BLaER1 treated with 17β-estradiol and CSF1 and Interleukin-3, amounts not matched to agents 10 nM and 100 nM (cell line): ENCODE results near the gene FICD.

ENCODE experiments used
- H3K27ac ChIP-seq, 11 experiments: shearing (Covaris generic); formaldehyde crosslinking; 2 replicates each; pipeline ENCODE4 v1.8.1; 2022
- H3K27me3 ChIP-seq, 11 experiments: shearing (Covaris generic); formaldehyde crosslinking; 2 replicates each; pipeline ENCODE4 v1.8.1; 2022
- H3K36me3 ChIP-seq, 11 experiments: shearing (Covaris generic); formaldehyde crosslinking; 2 replicates each; pipeline ENCODE4 v1.8.1; 2022
- H3K4me1 ChIP-seq, 10 experiments: shearing (Covaris generic); formaldehyde crosslinking; 2 replicates each; pipeline ENCODE4 v1.8.1; 2022
- H3K4me2 ChIP-seq, 11 experiments: shearing (Covaris generic); formaldehyde crosslinking; 2 replicates each; pipeline ENCODE4 v1.8.1; 2022
- H3K4me3 ChIP-seq, 10 experiments: shearing (Covaris generic); formaldehyde crosslinking; 2 replicates each; pipeline ENCODE4 v1.8.1; 2022
- H3K9ac ChIP-seq, 11 experiments: shearing (Covaris generic); formaldehyde crosslinking; 2 replicates each; pipeline ENCODE4 v1.8.1; 2022
- H3K9me3 ChIP-seq, 11 experiments: shearing (Covaris generic); formaldehyde crosslinking; replicated peaks in 1 of 11; 2 replicates each; pipeline ENCODE4 v1.8.1; 2022
- H4K20me1 ChIP-seq, 11 experiments: shearing (Covaris generic); formaldehyde crosslinking; 2 replicates each; pipeline ENCODE4 v1.8.1; 2022
- Cebpa-rat ChIP-seq, 11 experiments: shearing (Covaris generic); IDR thresholded peaks; 2 replicates each; pipeline ENCODE4 v1.8.1; 2022

The FICD gene

GRCh38 chr12:108560321-108560721 lies 45.2 kb downstream of the FICD start:
- Histone ChIP-seq H3K9ac (peak overlapping the region; percentile 90 to 97 (median 94)), H3K9me3 (no peaks in the 10 kb centered on the region), H3K4me1 (peaks cover 51 to 73% (median 62%) of the 10 kb centered on the region in 10 experiments), H3K4me3 (peak overlapping the region; percentile 75 to 97 (median 92)), H3K36me3 (peaks cover 23 to 56% (median 46%) of the 10 kb centered on the region in 11 experiments), H4K20me1 (peaks cover 46 to 59% (median 52%) of the 10 kb centered on the region in 11 experiments; a peak in 21 of 22 replicates), H3K27ac (peak overlapping the region; percentile 89 to 97 (median 95)), H3K4me2 (peak overlapping the region; percentile 81 to 99 (median 96)), H3K27me3 (no peaks in the 10 kb centered on the region)
- TF ChIP-seq Cebpa-rat (IDR thresholded peaks at IDR 0.05): peak in 3 of 11 experiments; percentile 10 to 68 (median 45); a peak in 4 of 22 replicates

- Histone ChIP-seq H3K4me1 (peaks cover 58 to 77% (median 69%) of the 10 kb centered on the region in 10 experiments), H3K27ac (peak within 1 kb of the TSS; percentile 89 to 97 (median 95)), H3K27me3 (no peaks in the 10 kb centered on the region), H3K4me3 (peak within 1 kb of the TSS; percentile 75 to 97 (median 92)), H3K4me2 (peak within 1 kb of the TSS; percentile 93 to 99 (median 96)), H3K9me3 (no peaks in the 10 kb centered on the region), H4K20me1 (peaks cover 39 to 52% (median 45%) of the 10 kb centered on the region in 11 experiments; a peak in 21 of 22 replicates), H3K36me3 (peaks cover 29 to 50% (median 46%) of the 10 kb centered on the region in 11 experiments), H3K9ac (peak within 1 kb of the TSS; percentile 90 to 97 (median 94))
- TF ChIP-seq Cebpa-rat (IDR thresholded peaks at IDR 0.05): no peak
Measured at GRCh38 chr12:108560752-108561719, 46.0 kb downstream of the FICD start, which contains the start of gene SART3. Gene SART3, minus strand, starts transcription at chr12:108561173. Its CDS starts 19 bp downstream, at chr12:108561154.

DNA sequence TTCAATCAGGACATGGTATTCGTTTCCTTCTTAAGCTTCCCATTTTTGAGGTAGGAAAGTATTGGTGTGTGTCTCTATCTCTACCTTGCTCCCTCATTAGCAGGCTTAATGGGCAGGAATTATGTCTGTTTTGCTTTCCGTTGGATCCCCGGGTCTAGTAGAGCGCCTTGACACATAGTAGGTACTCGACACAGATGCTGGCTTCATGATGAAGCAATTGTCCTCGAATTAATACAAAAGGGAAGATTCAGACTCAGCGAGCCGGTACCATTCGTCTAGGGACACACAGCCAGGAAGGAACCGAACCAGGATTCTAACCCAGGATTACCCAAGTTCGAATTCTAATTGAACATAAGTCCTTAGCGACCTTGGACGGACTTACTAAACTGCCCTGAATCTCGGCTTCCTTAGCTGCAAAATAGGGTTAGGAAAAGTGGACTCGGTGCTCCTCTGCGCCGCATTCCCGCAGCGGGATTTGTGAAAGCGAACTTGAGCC lies 46.8 kb downstream of the FICD start:
- Histone ChIP-seq H3K4me3 (peak overlapping the region; percentile 75 to 97 (median 92)), H3K9me3 (no peaks in the 10 kb centered on the region), H3K9ac (peak overlapping the region; percentile 90 to 97 (median 94)), H3K36me3 (peaks cover 33 to 49% (median 44%) of the 10 kb centered on the region in 11 experiments), H3K27me3 (no peaks in the 10 kb centered on the region), H3K27ac (peak overlapping the region; percentile 89 to 97 (median 95); a peak in 21 of 22 replicates), H3K4me1 (peaks cover 65 to 78% (median 72%) of the 10 kb centered on the region in 10 experiments), H4K20me1 (peaks cover 30 to 49% (median 37%) of the 10 kb centered on the region in 11 experiments; a peak in 21 of 22 replicates), H3K4me2 (peak overlapping the region; percentile 80 to 97 (median 94))
- no peak for TF ChIP-seq Cebpa-rat (IDR thresholded peaks at IDR 0.05)

GRCh38 chr12:108562348-108563135 lies 47.5 kb downstream of the FICD start, which contains the start of gene ISCU:
Gene ISCU, plus strand, starts transcription at chr12:108562596. Its CDS starts 27 bp downstream, at chr12:108562623.
- Histone ChIP-seq H3K9me3 (no peaks in the 10 kb centered on the region), H3K9ac (peak within 1 kb of the TSS; percentile 90 to 97 (median 94)), H4K20me1 (peaks cover 24 to 49% (median 30%) of the 10 kb centered on the region in 11 experiments; a peak in 21 of 22 replicates), H3K4me1 (peaks cover 65 to 80% (median 75%) of the 10 kb centered on the region in 10 experiments), H3K4me3 (peak within 1 kb of the TSS; percentile 75 to 97 (median 92)), H3K4me2 (peak within 1 kb of the TSS; percentile 94 to 99 (median 98)), H3K27ac (peak within 1 kb of the TSS; percentile 89 to 97 (median 95)), H3K36me3 (peaks cover 34 to 49% (median 41%) of the 10 kb centered on the region in 11 experiments), H3K27me3 (no peaks in the 10 kb centered on the region)
- no peak for TF ChIP-seq Cebpa-rat (IDR thresholded peaks at IDR 0.05)

DNA sequence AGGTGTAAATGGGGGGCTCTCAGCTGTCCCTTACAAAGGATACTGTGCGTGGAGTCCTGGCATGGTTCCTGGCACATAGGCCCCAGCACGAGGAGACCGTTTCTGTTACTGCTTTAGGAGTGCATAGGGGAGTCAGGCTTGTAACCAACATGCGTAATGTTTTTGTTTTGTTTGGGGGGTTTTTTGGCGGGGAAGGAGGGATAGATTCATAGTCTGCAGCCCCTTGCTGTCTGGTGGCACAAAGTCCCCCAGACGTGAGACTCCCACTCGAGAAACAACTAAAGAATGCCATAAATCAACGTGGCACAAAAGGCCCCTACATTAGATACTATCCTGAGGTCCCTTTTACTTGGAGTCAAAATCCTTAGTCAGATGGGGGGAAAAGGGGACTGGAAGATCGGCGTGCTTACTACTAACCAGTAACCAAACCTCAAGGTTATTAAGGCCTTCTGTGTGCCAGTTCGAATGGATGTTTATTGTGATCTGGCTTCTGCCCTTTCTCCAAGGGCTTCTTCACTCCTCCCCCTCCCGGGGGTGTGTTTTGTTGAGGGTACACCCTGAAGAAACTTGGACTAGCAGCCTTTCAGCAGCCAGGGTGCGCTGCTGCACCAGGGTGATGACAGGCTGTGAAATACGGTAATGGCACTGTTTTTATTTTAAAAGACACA lies 48.2 kb downstream of the FICD start:
- Histone ChIP-seq H3K27ac (peak overlapping the region; percentile 73 to 97 (median 87)), H3K9me3 (no peaks in the 10 kb centered on the region), H3K4me3 (peak overlapping the region; percentile 75 to 97 (median 92)), H3K9ac (peak overlapping the region; percentile 88 to 97 (median 94)), H4K20me1 (peaks cover 17 to 46% (median 23%) of the 10 kb centered on the region in 11 experiments; a peak in 21 of 22 replicates), H3K4me2 (peak overlapping the region; percentile 94 to 99 (median 98)), H3K4me1 (peaks cover 65 to 80% (median 75%) of the 10 kb centered on the region in 10 experiments), H3K27me3 (no peaks in the 10 kb centered on the region), H3K36me3 (peaks cover 36 to 49% (median 41%) of the 10 kb centered on the region in 11 experiments)
- TF ChIP-seq Cebpa-rat (IDR thresholded peaks at IDR 0.05): no peak

- Histone ChIP-seq H3K9me3 (no peaks in the 10 kb centered on the region), H3K27ac (peak overlapping the region in 4 of 11 experiments; percentile 19 to 95 (median 86); a peak in 5 of 22 replicates), H4K20me1 (peaks cover 12 to 44% (median 18%) of the 10 kb centered on the region in 11 experiments; a peak in 19 of 22 replicates), H3K4me3 (peak overlapping the region in 9 of 10 experiments; percentile 75 to 97 (median 92); a peak in 10 of 20 replicates), H3K4me1 (peaks cover 65 to 80% (median 75%) of the 10 kb centered on the region in 10 experiments), H3K27me3 (no peaks in the 10 kb centered on the region), H3K36me3 (peaks cover 36 to 49% (median 44%) of the 10 kb centered on the region in 11 experiments; a peak in 21 of 22 replicates), H3K9ac (peak overlapping the region in 9 of 11 experiments; percentile 52 to 97 (median 91); a peak in 14 of 22 replicates), H3K4me2 (peak overlapping the region; percentile 94 to 99 (median 98))
- no peak for TF ChIP-seq Cebpa-rat (IDR thresholded peaks at IDR 0.05)
Measured at GRCh38 chr12:108563804-108564151, 48.7 kb downstream of the FICD start.

DNA sequence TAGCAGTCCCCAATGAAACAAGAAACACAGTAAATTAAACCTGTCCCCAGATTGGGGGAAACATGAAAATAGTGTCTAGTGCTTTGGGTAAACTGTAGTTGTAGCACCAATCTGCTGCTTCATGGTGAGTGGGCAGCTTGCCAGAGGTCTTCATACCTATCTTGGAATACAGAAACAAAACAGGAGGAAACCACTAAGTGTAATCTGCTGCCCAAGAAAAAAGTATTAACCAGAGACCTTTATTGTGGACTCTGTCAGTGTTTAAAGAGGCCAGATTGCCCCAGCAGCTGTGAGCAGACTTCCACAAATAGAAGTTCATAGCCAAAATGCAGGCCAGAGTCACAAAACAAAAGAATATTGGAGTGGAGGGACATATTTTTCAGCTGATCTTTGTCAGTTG lies 49.6 kb downstream of the FICD start:
- Histone ChIP-seq H3K27me3 (no peaks in the 10 kb centered on the region), H3K36me3 (peaks cover 39 to 54% (median 48%) of the 10 kb centered on the region in 11 experiments; a peak in 21 of 22 replicates), H3K9ac (peak overlapping the region; percentile 14 to 90 (median 44); a peak in 16 of 22 replicates)

More for the DNA sequence above, 49.6 kb downstream of the FICD start:
- Histone ChIP-seq H3K27ac (peak overlapping the region in 10 of 11 experiments; percentile 5 to 75 (median 60); a peak in 14 of 22 replicates), H3K4me2 (peak overlapping the region; percentile 94 to 99 (median 98)), H3K4me1 (peaks cover 64 to 80% (median 75%) of the 10 kb centered on the region in 10 experiments), H3K9me3 (no peaks in the 10 kb centered on the region), H4K20me1 (peaks cover 3 to 36% (median 8%) of the 10 kb centered on the region in 11 experiments; a peak in 18 of 22 replicates), H3K4me3 (no peak overlapping the region)
- TF ChIP-seq Cebpa-rat (IDR thresholded peaks at IDR 0.05): no peak
